ENCODE results near the gene KRTAP19-1. TPM values are rescaled to one million over a fixed set of nuclear protein-coding genes. Genes with fewer than 3 reads are reported as not detected.

Gene KRTAP19-1
- total and polyA plus RNA-seq, 2 of the 8 experiments (the other 6 are each of a cell fraction or from before 2014, with no cell fraction given) = not detected

- Histone ChIP-seq H3K27ac (ENCODE audit: low read depth, low read length) (no peak overlapping the region), H4K20me1 (replicated peaks in 1 of 2; ENCODE audit: control insufficient read depth in 1 of 2, insufficient read depth in 2 of 2, low read length in 2 of 2) (no peaks in the 10 kb centered on the region), H3K4me1 (replicated peaks in 1 of 4; ENCODE audit: control insufficient read depth in 3 of 4, insufficient read depth in 4 of 4, low read length in 3 of 4) (no peaks in the 10 kb centered on the region; a peak in 3 of 7 replicates), H2BK120ac (replicated peaks; ENCODE audit: low read depth, low read length) (no peak overlapping the region), H3K36me3 (ENCODE audit: control insufficient read depth in 2 of 4, insufficient read depth in 4 of 4, low read length in 3 of 4) (no peaks in the 10 kb centered on the region), H2AFZ (ENCODE audit: low read length) (no peak overlapping the region), H2BK20ac (ENCODE audit: low read length) (no peak overlapping the region), H3K23ac (ENCODE audit: insufficient read length) (no peak overlapping the region), H2BK15ac (ENCODE audit: low read length) (no peak overlapping the region), H4K5ac (ENCODE audit: insufficient read length, low read depth, low read length) (no peak overlapping the region), H3K23me2 (ENCODE audit: low read depth, low read length) (no peaks in the 10 kb centered on the region), H2BK5ac (ENCODE audit: low read depth, low read length) (no peak overlapping the region), H4K8ac (ENCODE audit: extremely low read depth, insufficient read depth, low read length) (no peak overlapping the region), H3K18ac (ENCODE audit: extremely low read depth, low read length) (no peak overlapping the region), H3K14ac (ENCODE audit: insufficient read length) (no peak overlapping the region), H3K9ac (replicated peaks in 1 of 4; ENCODE audit: extremely low read depth in 1 of 4, low read depth in 3 of 4, low read length in 3 of 4) (no peak overlapping the region), H3K4me3 (ENCODE audit: extremely low read depth in 1 of 4, insufficient read depth in 2 of 4, low read depth in 3 of 4, low read length in 4 of 4) (no peak overlapping the region), H3K4me2 (ENCODE audit: insufficient read depth in 1 of 2, low read depth in 2 of 2, low read length in 2 of 2) (no peak overlapping the region; a peak in 1 of 4 replicates), H4K91ac (replicated peaks; ENCODE audit: insufficient read length, low read length) (no peak overlapping the region), H3K4ac (replicated peaks; ENCODE audit: insufficient read length, low read depth, low read length) (no peak overlapping the region), H3K56ac (replicated peaks; ENCODE audit: insufficient read length, low read depth, low read length) (no peak overlapping the region), H3K27me3 (replicated peaks in 1 of 4; ENCODE audit: control insufficient read depth in 3 of 4, extremely low read depth in 1 of 4, insufficient read depth in 3 of 4, low read length in 3 of 4) (no peaks in the 10 kb centered on the region), H2AK5ac (ENCODE audit: low read depth, low read length) (no peak overlapping the region), H3K79me1 (ENCODE audit: low read depth, low read length) (no peaks in the 10 kb centered on the region), H3K9me3 (ENCODE audit: insufficient read depth in 2 of 2, low read depth in 1 of 2, low read length in 1 of 2) (no peaks in the 10 kb centered on the region), H3K79me2 (ENCODE audit: control insufficient read depth in 1 of 2, insufficient read depth in 2 of 2, low read length in 2 of 2) (no peaks in the 10 kb centered on the region), H2BK12ac (ENCODE audit: low read depth, low read length) (no peak overlapping the region)
- no peak for FAIRE-seq
- ChIA-PET POLR2A (ENCODE audit: partially characterized antibody) (no interaction called here), CTCF (ENCODE audit: partially characterized antibody) (interaction anchor here (0.6 to 3.7 kb wide), 11 partner anchors 10 to 733 kb away, joined by 3 to 20 read pairs (median 5); partner anchors contain the start of genes KRTAP13-4 and KRTAP25-1)
- no peak for DNase-seq (ENCODE audit: low read depth in 1 of 2, low spot score in 2 of 2)
- TF ChIP-seq KDM4A (IDR thresholded peaks at IDR 0.05; ENCODE audit: low read depth, low read length, severe bottlenecking) (no peak), KDM1A (IDR thresholded peaks at IDR 0.05; ENCODE audit: borderline replicate concordance, low read length) (no peak), NANOG (IDR thresholded peaks at IDR 0.05; ENCODE audit: insufficient read depth, low read depth, low read length, poor library complexity, severe bottlenecking) (no peak), GTF2F1 (IDR thresholded peaks at IDR 0.05; ENCODE audit: borderline replicate concordance, low read depth, low read length) (no peak), EZH2 (IDR thresholded peaks at IDR 0.05; ENCODE audit: low read depth, low read length, severe bottlenecking) (no peak), SP1 (IDR thresholded peaks at IDR 0.05; ENCODE audit: low read depth, low read length) (no peak), POU5F1 (IDR thresholded peaks at IDR 0.05; ENCODE audit: low read depth, low read length) (no peak), POLR2A (IDR thresholded peaks at IDR 0.05; ENCODE audit: control extremely low read depth in 1 of 2, low read depth in 2 of 2, low read length in 2 of 2) (no peak), POLR2AphosphoS5 (IDR thresholded peaks at IDR 0.05; ENCODE audit: low read depth, low read length) (no peak), SAP30 (IDR thresholded peaks at IDR 0.05; ENCODE audit: insufficient read depth, insufficient replicate concordance, low read length) (no peak), RNF2 (IDR thresholded peaks at IDR 0.05; ENCODE audit: borderline replicate concordance, low read depth, low read length, missing control alignments, poor library complexity, severe bottlenecking) (no peak), CREB1 (IDR thresholded peaks at IDR 0.05) (no peak), MAFK (IDR thresholded peaks at IDR 0.05; ENCODE audit: low read depth, low read length) (no peak), BACH1 (IDR thresholded peaks at IDR 0.05; ENCODE audit: low read length) (no peak), CHD2 (IDR thresholded peaks at IDR 0.05; ENCODE audit: low read length) (no peak), E2F6 (IDR thresholded peaks at IDR 0.05) (no peak)
Observed at GRCh38 chr21:30443226-30443625, 36.9 kb downstream of the KRTAP19-1 start.
